Left lung (tissue), 10 donors: Measurements from ENCODE around the gene EIF2AK3. TPM values are rescaled to one million over a fixed set of nuclear protein-coding genes. Genes with fewer than 3 reads are reported as not detected.

Experiments used
- ATAC-seq: fragments of 200-7000 bp; cut with Tn5 transposase; one replicate; pipeline ENCODE4 v1.9.1; 2020; ENCODE audit warnings: moderate library complexity
- DNase-seq, 4 donors: peaks; one replicate each; pipeline ENCODE4 v3.0.0-alpha.2; 2013 to 2020
- H3K27ac ChIP-seq, 2 donors: fragments of 200-600 bp; sonication (generic) in 1 of 2; one replicate each; pipeline versions ENCODE4 v1.5.0 to v1.8.0; 2020 to 2021
- H3K27me3 ChIP-seq, 2 donors: fragments of 200-600 bp; sonication (generic) in 1 of 2; one replicate each; pipeline versions ENCODE4 v1.5.0 to v1.8.0; 2020 to 2021
- H3K36me3 ChIP-seq, 2 donors: fragments of 200-600 bp; sonication (generic) in 1 of 2; one replicate each; pipeline versions ENCODE4 v1.5.0 to v1.8.0; 2020 to 2021
- H3K4me1 ChIP-seq, 2 donors: fragments of 200-600 bp; one replicate each; pipeline ENCODE4 v1.8.0; 2021
- H3K4me3 ChIP-seq, 2 donors: fragments of 200-600 bp; sonication (generic) in 1 of 2; one replicate each; pipeline versions ENCODE4 v1.5.0 to v1.8.0; 2020 to 2021; ENCODE audit warnings: mild to moderate bottlenecking in 1 of 2
- H3K9me3 ChIP-seq, 2 donors: fragments of 200-600 bp; sonication (generic) in 1 of 2; one replicate each; pipeline versions ENCODE4 v1.5.0 to v1.8.0; 2020 to 2021
- intact Hi-C, 2 donors: fragments of 100-400 bp; cut with DNase I; formaldehyde crosslinking; loops; one replicate each; pipeline versions ENCODE4 v1.11.2 to v1.14.2; 2022
- polyA plus RNA-seq, 6 donors: library from polyadenylated mRNA; unstranded; fragments of 120-200 nt; gene quantifications; one replicate each; pipeline ENCODE4 v1.2.1, GENCODE V29; 2013; ENCODE audit not compliant: insufficient read length in 6 of 6
- total RNA-seq, 2 donors: library from RNA; stranded (reverse); fragmentation: NEBNext Ultra II Directional; extraction: Animal tissue kit (Norgen Biotek cat#: 25700); gene quantifications; one replicate each; pipeline ENCODE4 v1.2.1, GENCODE V29; 2021
- TF ChIP-seq, protein P1 (sequence below), 2 donors: fragments of 200-600 bp; sonication (generic) in 1 of 2; IDR thresholded peaks; one replicate each; pipeline versions ENCODE4 v1.5.0 to v1.8.0; 2021; ENCODE audit warnings: antibody characterized with exemption in 2 of 2
- donor health status: DM: no; HTN: yes; CAD: no.
- donor health status: DM: no; HTN: no; CAD: no.

The EIF2AK3 gene
- total and polyA plus RNA-seq, 8 donors: 23.5 to 31.2 (median 28.1) TPM

GRCh38 chr2:88591698-88592097 is 35.6 kb downstream of the EIF2AK3 start:
- H3K9me3 ChIP-seq: no peaks in the 10 kb centered on the region
- DNase-seq: no peak
- peaks cover 4 to 60% of the 10 kb centered on the region in 2 donors for H3K36me3 ChIP-seq
- no peak overlapping the region for H3K27ac ChIP-seq
- no peaks in the 10 kb centered on the region for H3K4me1 ChIP-seq
- ATAC-seq: no peak
- no peaks in the 10 kb centered on the region for H3K27me3 ChIP-seq
- intact Hi-C loops: loop anchor here in 1 of 2 donors (5.0 kb wide), 1 partner anchor 81 kb away; no protein-coding TSS in a partner anchor
- H3K4me3 ChIP-seq: no peak overlapping the region
- TF ChIP-seq, protein P1, sequence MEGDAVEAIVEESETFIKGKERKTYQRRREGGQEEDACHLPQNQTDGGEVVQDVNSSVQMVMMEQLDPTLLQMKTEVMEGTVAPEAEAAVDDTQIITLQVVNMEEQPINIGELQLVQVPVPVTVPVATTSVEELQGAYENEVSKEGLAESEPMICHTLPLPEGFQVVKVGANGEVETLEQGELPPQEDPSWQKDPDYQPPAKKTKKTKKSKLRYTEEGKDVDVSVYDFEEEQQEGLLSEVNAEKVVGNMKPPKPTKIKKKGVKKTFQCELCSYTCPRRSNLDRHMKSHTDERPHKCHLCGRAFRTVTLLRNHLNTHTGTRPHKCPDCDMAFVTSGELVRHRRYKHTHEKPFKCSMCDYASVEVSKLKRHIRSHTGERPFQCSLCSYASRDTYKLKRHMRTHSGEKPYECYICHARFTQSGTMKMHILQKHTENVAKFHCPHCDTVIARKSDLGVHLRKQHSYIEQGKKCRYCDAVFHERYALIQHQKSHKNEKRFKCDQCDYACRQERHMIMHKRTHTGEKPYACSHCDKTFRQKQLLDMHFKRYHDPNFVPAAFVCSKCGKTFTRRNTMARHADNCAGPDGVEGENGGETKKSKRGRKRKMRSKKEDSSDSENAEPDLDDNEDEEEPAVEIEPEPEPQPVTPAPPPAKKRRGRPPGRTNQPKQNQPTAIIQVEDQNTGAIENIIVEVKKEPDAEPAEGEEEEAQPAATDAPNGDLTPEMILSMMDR (IDR thresholded peaks at IDR 0.05): no peak

DNA sequence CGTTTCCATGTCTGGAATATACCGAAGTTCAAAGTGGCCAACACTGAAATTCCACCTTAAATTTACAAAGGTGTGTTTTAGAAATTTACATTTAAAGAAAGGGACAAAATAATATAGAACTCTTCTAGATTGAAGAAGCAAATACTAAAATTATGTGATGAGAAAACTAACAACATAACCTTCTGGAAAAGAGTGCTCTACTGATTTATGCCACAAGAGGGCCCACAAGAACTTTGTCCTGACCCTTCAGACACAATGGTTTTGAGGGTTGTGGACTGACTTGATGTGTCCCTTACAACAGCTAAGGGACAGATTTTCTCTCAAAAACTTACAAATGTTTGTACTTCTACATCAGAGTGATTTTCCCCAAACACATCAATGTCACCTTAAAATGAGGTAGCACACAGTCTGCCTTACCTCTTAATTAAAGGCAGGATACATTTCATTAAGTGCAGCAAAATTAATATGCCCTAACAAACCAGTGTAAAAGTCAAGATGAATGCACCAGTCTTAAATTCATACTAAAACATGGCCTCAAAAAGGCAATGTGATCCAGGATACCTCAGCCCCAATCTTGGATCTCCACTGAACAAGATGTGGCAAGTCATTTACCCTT is 36.2 kb downstream of the EIF2AK3 start:
- H3K36me3 ChIP-seq: peaks cover 4 to 64% of the 10 kb centered on the region in 2 donors
- TF ChIP-seq, protein P1 (IDR thresholded peaks at IDR 0.05): peak; percentile 60 to 77
- intact Hi-C loops: loop anchor here in 1 of 2 donors (5.0 kb wide), 1 partner anchor 81 kb away; no protein-coding TSS in a partner anchor

GRCh38 chr2:88585969-88586368 is 41.3 kb downstream of the EIF2AK3 start:
- no peak overlapping the region for H3K27ac ChIP-seq
- TF ChIP-seq, protein P1 (IDR thresholded peaks at IDR 0.05): no peak
- peaks cover 4 to 89% of the 10 kb centered on the region in 2 donors for H3K36me3 ChIP-seq
- H3K27me3 ChIP-seq: no peaks in the 10 kb centered on the region
- ATAC-seq (no peak), DNase-seq (no peak)
- no peaks in the 10 kb centered on the region for H3K4me1 ChIP-seq
- H3K9me3 ChIP-seq: no peaks in the 10 kb centered on the region
- no peak overlapping the region for H3K4me3 ChIP-seq
- intact Hi-C loops: no loop called here

More for the DNA sequence above, 36.2 kb downstream of the EIF2AK3 start:
- Histone ChIP-seq H3K4me1 (no peaks in the 10 kb centered on the region), H3K4me3 (no peak overlapping the region), H3K27ac (no peak overlapping the region), H3K9me3 (no peaks in the 10 kb centered on the region), H3K27me3 (no peaks in the 10 kb centered on the region)
- peak in 2 of 4 donors; percentile 22 to 68 for DNase-seq
- peak; percentile 96 for ATAC-seq

GRCh38 chr2:88582030-88582429 is 45.2 kb downstream of the EIF2AK3 start:
- Histone ChIP-seq H3K4me1 (no peaks in the 10 kb centered on the region), H3K27me3 (no peaks in the 10 kb centered on the region), H3K4me3 (no peak overlapping the region), H3K27ac (no peak overlapping the region), H3K9me3 (no peaks in the 10 kb centered on the region), H3K36me3 (peaks cover 0 to 82% of the 10 kb centered on the region in 2 donors)
- ATAC-seq (no peak), DNase-seq (no peak)
- intact Hi-C loops: no loop called here
- TF ChIP-seq, protein P1 (IDR thresholded peaks at IDR 0.05): no peak

- Histone ChIP-seq H3K27ac (no peak overlapping the region), H3K4me1 (no peaks in the 10 kb centered on the region), H3K4me3 (no peak overlapping the region), H3K27me3 (no peaks in the 10 kb centered on the region), H3K9me3 (no peaks in the 10 kb centered on the region), H3K36me3 (peaks cover 0 to 86% of the 10 kb centered on the region in 2 donors)
- intact Hi-C loops: no loop called here
- ATAC-seq: no peak
- DNase-seq: no peak
- TF ChIP-seq, protein P1 (IDR thresholded peaks at IDR 0.05): no peak
Observed at GRCh38 chr2:88580088-88580487, 47.2 kb downstream of the EIF2AK3 start.
